IMR-90 (cell line): ENCODE results near the gene ST6GALNAC3. TPM values are rescaled to one million over a fixed set of nuclear protein-coding genes. Genes with fewer than 3 reads are reported as not detected.

ENCODE experiments used
- ATAC-seq: fragments of 200-7000 bp; cut with Tn5 transposase; 2 replicates; pipeline ENCODE4 v1.9.1; 2020; ENCODE audit warnings: low read depth, mild to moderate bottlenecking, moderate library complexity
- BruUV-seq: library from RNA; stranded (reverse); fragments of 400-500 nt; replicated peaks from 2 replicates; lab custom pipeline; 2021; lab: Mats Ljungman, UMichigan
- CTCF ChIA-PET: fragments of 300-600 bp; formaldehyde crosslinking; extraction: SDS; loops from one replicate; lab custom pipeline; 2021; ENCODE audit warnings: antibody characterized with exemption; lab: Yijun Ruan, JAX
- POLR2A ChIA-PET: fragments of 300-600 bp; sonication (Branson Sonifier 250); formaldehyde crosslinking; loops from one replicate; lab custom pipeline; 2022; ENCODE audit warnings: antibody characterized with exemption; ENCODE audit not compliant: unreplicated experiment; lab: Charles Lee
- DNase-seq: peaks from one replicate; pipeline ENCODE4 v3.0.0; 2013
- H2AFZ ChIP-seq: replicated peaks from 2 replicates; pipeline ENCODE3; 2013; ENCODE audit warnings: low read length, mild to moderate bottlenecking; ENCODE audit not compliant: poor library complexity
- H2AK5ac ChIP-seq: 2 replicates; pipeline ENCODE4 v1.6.1; 2013; ENCODE audit warnings: low read depth, low read length, inconsistent platforms
- H2AK9ac ChIP-seq: replicated peaks from 2 replicates; pipeline ENCODE3; 2013; ENCODE audit warnings: mild to moderate bottlenecking, low read depth, low read length, moderate library complexity; ENCODE audit not compliant: poor library complexity
- H2BK120ac ChIP-seq: 2 replicates; pipeline ENCODE4 v1.6.1; 2013; ENCODE audit warnings: low read depth, low read length, inconsistent platforms
- H2BK15ac ChIP-seq: 3 replicates; pipeline ENCODE4 v1.6.1; 2013; ENCODE audit warnings: low read depth, low read length, inconsistent platforms
- H2BK20ac ChIP-seq: 2 replicates; pipeline ENCODE4 v1.6.1; 2013; ENCODE audit warnings: low read depth, mild to moderate bottlenecking, inconsistent platforms, low read length, moderate library complexity
- H2BK5ac ChIP-seq: 2 replicates; pipeline ENCODE4 v1.6.1; 2013; ENCODE audit warnings: mild to moderate bottlenecking, low read depth, low read length, inconsistent platforms; ENCODE audit not compliant: poor library complexity, severe bottlenecking
- H3K14ac ChIP-seq: replicated peaks from 2 replicates; pipeline ENCODE4 v1.6.1; 2013; ENCODE audit warnings: low read depth, low read length, inconsistent platforms
- H3K18ac ChIP-seq: 2 replicates; pipeline ENCODE4 v1.6.1; 2013; ENCODE audit warnings: low read depth, low read length, control low read depth
- H3K23ac ChIP-seq: 2 replicates; pipeline ENCODE4 v1.6.1; 2013; ENCODE audit warnings: low read depth, low read length, inconsistent platforms
- H3K27ac ChIP-seq: 2 replicates; pipeline ENCODE4 v1.5.1; 2013; ENCODE audit warnings: mild to moderate bottlenecking, control low read depth, low read length; ENCODE audit not compliant: insufficient read depth
- H3K27me3 ChIP-seq: 2 replicates; pipeline ENCODE4 v1.6.1; 2013; ENCODE audit warnings: low read length; ENCODE audit not compliant: control insufficient read depth, insufficient read depth
- H3K36me3 ChIP-seq: 2 replicates; pipeline ENCODE4 v1.6.1; 2013; ENCODE audit warnings: low read length, mixed read lengths; ENCODE audit not compliant: control insufficient read depth, insufficient read depth
- H3K4ac ChIP-seq: 2 replicates; pipeline ENCODE4 v1.6.1; 2013; ENCODE audit warnings: low read depth, low read length, inconsistent platforms
- H3K4me1 ChIP-seq: 2 replicates; pipeline ENCODE4 v1.6.1; 2013; ENCODE audit warnings: low read length, mixed read lengths; ENCODE audit not compliant: control insufficient read depth, insufficient read depth
- H3K4me2 ChIP-seq: 2 replicates; pipeline ENCODE4 v1.6.1; 2013; ENCODE audit warnings: low read depth, mild to moderate bottlenecking, control low read depth, low read length, moderate library complexity
- H3K4me3 ChIP-seq: 2 replicates; pipeline ENCODE4 v1.5.1; 2013; ENCODE audit warnings: low read depth, mild to moderate bottlenecking, control low read depth, low read length, moderate library complexity; ENCODE audit not compliant: insufficient read depth
- H3K56ac ChIP-seq: 2 replicates; pipeline ENCODE4 v1.6.1; 2013; ENCODE audit warnings: low read length, inconsistent platforms; ENCODE audit not compliant: insufficient read depth; ENCODE audit errors: extremely low read depth
- H3K79me1 ChIP-seq, 2 experiments: 2 replicates each; pipeline ENCODE4 v1.6.1; 2013; ENCODE audit warnings: low read length in 2 of 2, inconsistent platforms in 1 of 2, low read depth in 1 of 2
- H3K9ac ChIP-seq: 2 replicates; pipeline ENCODE4 v1.6.1; 2013; ENCODE audit warnings: low read depth, low read length, control low read depth
- H3K9me1 ChIP-seq: 2 replicates; pipeline ENCODE4 v1.6.1; 2013; ENCODE audit warnings: low read length, inconsistent platforms; ENCODE audit not compliant: insufficient read depth
- H3K9me3 ChIP-seq: 2 replicates; pipeline ENCODE4 v1.6.1; 2013; ENCODE audit warnings: low read length; ENCODE audit not compliant: control insufficient read depth, insufficient read depth
- H4K20me1 ChIP-seq: 2 replicates; pipeline ENCODE4 v1.6.1; 2013; ENCODE audit warnings: low read length, inconsistent platforms; ENCODE audit not compliant: insufficient read depth
- H4K5ac ChIP-seq: 2 replicates; pipeline ENCODE4 v1.6.1; 2013; ENCODE audit warnings: mild to moderate bottlenecking, low read depth, low read length, control low read depth
- H4K8ac ChIP-seq, 2 experiments: 2 replicates each; pipeline ENCODE4 v1.6.1; 2013; ENCODE audit warnings: low read depth in 2 of 2, low read length in 2 of 2, control low read depth in 1 of 2, inconsistent platforms in 1 of 2
- H4K91ac ChIP-seq: 2 replicates; pipeline ENCODE4 v1.6.1; 2013; ENCODE audit warnings: low read depth, low read length, inconsistent platforms; ENCODE audit not compliant: insufficient read depth
- CHD1 ChIP-seq: IDR thresholded peaks from 2 replicates; pipeline ENCODE4 v1.6.1; 2012; ENCODE audit warnings: low read depth, low read length, improper control_type of control experiment
- CTCF ChIP-seq: conservative IDR thresholded peaks from 2 replicates; pipeline ENCODE4 v1.5.1; 2012; ENCODE audit warnings: mild to moderate bottlenecking, low read depth, low read length, improper control_type of control experiment
- MXI1 ChIP-seq: IDR thresholded peaks from 2 replicates; pipeline ENCODE4 v1.6.1; 2012; ENCODE audit warnings: low read depth, mild to moderate bottlenecking, low read length, moderate library complexity, borderline replicate concordance
- POLR2A ChIP-seq: IDR thresholded peaks from 2 replicates; pipeline ENCODE4 v1.6.1; 2012; ENCODE audit warnings: mild to moderate bottlenecking, low read depth, low read length
- RAD21 ChIP-seq: IDR thresholded peaks from 2 replicates; pipeline ENCODE4 v1.6.1; 2012; ENCODE audit warnings: low read length, improper control_type of control experiment
- RCOR1 ChIP-seq: IDR thresholded peaks from 2 replicates; pipeline ENCODE4 v1.6.1; 2012; ENCODE audit warnings: mild to moderate bottlenecking, low read length, improper control_type of control experiment; ENCODE audit not compliant: insufficient replicate concordance
- RFX5 ChIP-seq: IDR thresholded peaks from 2 replicates; pipeline ENCODE4 v1.8.0; 2012; ENCODE audit warnings: low read depth, mild to moderate bottlenecking, low read length, moderate library complexity
- WGBS, 2 experiments: methylation state at CpG; one replicate each; pipeline versions ENCODE4 v1.1.5 to v1.1.7; 2013; ENCODE audit warnings: missing lambda C conversion rate in 2 of 2; ENCODE audit not compliant: insufficient read length in 1 of 2; ENCODE audit errors: extremely low coverage in 2 of 2; 5-methylcytosine and 5-hydroxymethylcytosine counted together
- dilution Hi-C: fragments of 300-500 bp; cut with HindIII; formaldehyde crosslinking; loops from one replicate; pipeline ENCODE4 v1.14.3; 2018; ENCODE audit warnings: low sequenced_read_pairs; ENCODE audit not compliant: unreplicated experiment
- in situ Hi-C: fragments of 300-500 bp; cut with MboI; formaldehyde crosslinking; loops from 3 replicates; pipeline ENCODE4 v1.14.3; 2019; ENCODE audit warnings: low sequenced_read_pairs, inconsistent platforms, mixed read lengths
- intact Hi-C: fragments of 100-400 bp; cut with micrococcal nuclease; formaldehyde crosslinking; loops from 2 replicates; pipeline ENCODE4 v1.10.0; 2022
- polyA plus RNA-seq, 3 experiments: library from polyadenylated mRNA; depleted of rRNA; stranded (reverse); fragments of >200 nt; gene quantifications; 2 replicates each; pipeline ENCODE4 v1.2.3, GENCODE V29; 2012; ENCODE audit warnings: low replicate concordance in 1 of 3
- total RNA-seq: library from RNA; depleted of rRNA; stranded (reverse); fragments of >200 nt; gene quantifications from 2 replicates; pipeline ENCODE4 v1.2.3, GENCODE V29; 2012

ST6GALNAC3 gene
- total and polyA plus RNA-seq, 2 of the 4 experiments (the other 2 are of a cell fraction) = 0.65 to 1.3 TPM

- WGBS, 2 experiments = 33% methylated on average over 1 of the region's 3 CpGs; no CpG with 5 or more reads in 1 of the 2 experiments
- ChIA-PET POLR2A (no interaction called here), CTCF (no interaction called here)
- Histone ChIP-seq H2BK5ac (no peak overlapping the region), H2AFZ (no peak overlapping the region), H2BK120ac (no peak overlapping the region), H3K23ac (no peak overlapping the region), H4K8ac (no peak overlapping the region), H3K18ac (no peak overlapping the region), H3K27me3 (no peaks in the 10 kb centered on the region), H2AK9ac (no peak overlapping the region), H3K4ac (no peak overlapping the region), H3K4me2 (no peak overlapping the region), H4K5ac (no peak overlapping the region), H2BK15ac (no peak overlapping the region), H3K56ac (no peak overlapping the region), H2BK20ac (no peak overlapping the region), H4K20me1 (no peaks in the 10 kb centered on the region), H3K9me1 (no peaks in the 10 kb centered on the region), H3K36me3 (no peaks in the 10 kb centered on the region), H3K4me3 (no peak overlapping the region), H3K27ac (no peak overlapping the region), H3K4me1 (no peaks in the 10 kb centered on the region), H4K91ac (no peak overlapping the region), H3K14ac (no peak overlapping the region), H3K9me3 (no peaks in the 10 kb centered on the region), H2AK5ac (no peak overlapping the region), H3K79me1 (no peaks in the 10 kb centered on the region), H3K9ac (no peak overlapping the region)
- ATAC-seq (no peak), DNase-seq (no peak)
- dilution Hi-C loops (no loop called here), intact Hi-C loops (no loop called here), in situ Hi-C loops (no loop called here)
- no TSS peak for BruUV-seq
- no peak for TF ChIP-seq MXI1
- no peak for TF ChIP-seq CTCF
- no peak for TF ChIP-seq CHD1
- TF ChIP-seq RAD21 = no peak
- TF ChIP-seq RFX5 = no peak
- TF ChIP-seq POLR2A = no peak
- TF ChIP-seq RCOR1 = no peak
Observed at GRCh38 chr1:76463278-76463677, 388.7 kb downstream of the ST6GALNAC3 start.
